Stimulated activated naive CD4-positive, alpha-beta T cell treated with Interleukin-2 at 50 U/mL for 16 hours (primary cell): ENCODE data around the gene TCEAL8.

Experiments used
- DNase-seq: peaks from one replicate; lab custom pipeline; 2025; lab: John Stamatoyannopoulos, UW

Gene TCEAL8

DNA sequence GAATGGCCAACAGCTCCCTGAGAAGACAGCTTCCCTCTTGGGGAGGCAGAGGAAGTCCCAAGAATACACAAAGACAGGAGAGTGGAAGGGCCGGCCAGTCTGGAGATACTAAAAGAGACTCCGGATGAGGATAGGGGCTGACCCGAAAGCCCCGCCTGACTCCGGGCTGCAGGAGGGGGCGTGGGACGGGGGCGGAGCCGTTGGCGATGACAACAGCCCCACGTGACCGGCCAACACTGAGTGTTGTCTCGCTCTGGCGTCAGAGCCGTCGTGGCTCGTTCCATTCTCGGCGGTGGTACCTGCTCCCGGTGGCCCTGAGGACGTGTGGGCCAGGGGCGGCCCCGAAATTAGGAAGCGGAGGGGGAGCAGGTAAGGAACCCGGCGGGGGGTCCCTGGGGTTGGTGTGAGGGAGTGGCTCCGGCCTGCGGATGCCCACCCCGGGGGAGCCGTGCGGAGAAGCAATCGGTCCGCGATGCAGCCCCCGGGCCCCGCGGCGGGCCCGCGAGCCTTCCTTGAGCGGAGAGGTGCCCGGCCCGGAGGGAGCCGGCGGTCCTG is 40.0 kb downstream of the TCEAL8 start, which contains the start of gene BEX4:
TSS of gene BEX4 (plus strand) at position 239 of the 555 bp plus-strand sequence. CDS start 1,046 bp downstream, outside the sequence.
- DNase-seq: peak; percentile 74

DNA sequence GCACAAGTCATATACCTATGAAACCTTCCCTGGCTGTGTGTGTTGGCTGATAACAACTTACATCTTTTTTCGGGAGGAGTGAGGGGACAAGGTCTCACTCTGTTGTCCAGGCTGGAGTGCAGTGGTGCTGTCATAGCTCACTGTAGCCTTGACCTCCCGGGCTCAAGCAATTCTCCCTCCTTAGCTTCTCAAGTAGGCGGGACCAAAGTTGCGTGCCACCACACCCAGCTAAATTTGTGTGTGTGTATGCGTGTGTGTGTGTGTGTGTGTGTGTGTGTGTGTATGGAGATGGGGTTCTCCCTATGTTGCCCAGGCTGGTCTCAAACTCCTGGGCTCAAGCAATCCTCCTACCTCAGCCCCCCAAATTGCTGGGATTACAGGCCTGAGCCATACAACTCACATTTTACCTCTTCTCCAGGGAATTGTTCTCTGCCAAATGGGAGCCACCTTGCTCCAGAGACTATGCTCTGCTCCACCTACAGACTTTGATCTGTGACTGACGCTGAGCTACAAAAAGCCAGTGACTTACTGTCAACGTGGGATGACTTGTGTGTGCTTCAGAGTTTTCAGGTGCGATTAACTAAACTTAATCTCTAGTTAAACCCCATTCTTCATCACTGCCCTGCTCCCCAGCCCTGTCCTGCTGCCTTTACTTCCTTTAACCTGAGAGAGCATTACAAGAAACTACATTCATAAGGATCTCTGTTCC is 42.1 kb downstream of the TCEAL8 start:
- DNase-seq: no peak

DNA sequence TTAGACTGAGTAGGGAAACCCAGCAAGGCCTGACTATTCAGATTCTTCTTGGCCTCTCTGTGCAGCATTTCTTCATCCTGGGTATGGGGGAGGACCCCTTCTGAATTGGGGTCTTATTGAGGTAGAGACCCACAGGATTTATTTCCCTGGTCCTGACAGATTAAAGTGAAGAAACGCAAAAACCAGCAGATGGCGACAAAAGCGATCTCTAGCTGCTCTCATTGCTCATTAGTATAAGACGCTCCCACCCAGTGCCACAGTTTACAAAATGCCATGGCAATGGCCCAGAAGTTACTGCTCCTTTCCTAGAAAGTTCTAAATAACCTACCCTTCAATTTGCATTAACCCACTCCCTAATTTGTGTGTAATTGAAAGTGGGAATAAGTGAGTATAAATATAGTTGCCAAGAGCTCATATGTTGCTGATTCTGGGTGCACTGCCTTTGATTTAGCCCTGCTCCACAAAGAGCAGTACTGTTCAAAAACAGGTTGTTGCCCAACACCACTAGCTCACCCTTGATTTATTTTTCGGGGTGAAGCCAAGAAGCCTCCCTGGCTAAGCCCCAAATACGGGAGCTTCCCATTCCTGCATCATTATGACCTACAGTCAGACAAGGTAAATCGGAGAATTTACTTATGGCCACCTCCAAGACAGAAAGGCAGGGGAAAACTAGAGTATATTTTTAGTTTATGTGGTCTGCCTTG is 43.8 kb downstream of the TCEAL8 start:
- peak; percentile 0 for DNase-seq

DNA sequence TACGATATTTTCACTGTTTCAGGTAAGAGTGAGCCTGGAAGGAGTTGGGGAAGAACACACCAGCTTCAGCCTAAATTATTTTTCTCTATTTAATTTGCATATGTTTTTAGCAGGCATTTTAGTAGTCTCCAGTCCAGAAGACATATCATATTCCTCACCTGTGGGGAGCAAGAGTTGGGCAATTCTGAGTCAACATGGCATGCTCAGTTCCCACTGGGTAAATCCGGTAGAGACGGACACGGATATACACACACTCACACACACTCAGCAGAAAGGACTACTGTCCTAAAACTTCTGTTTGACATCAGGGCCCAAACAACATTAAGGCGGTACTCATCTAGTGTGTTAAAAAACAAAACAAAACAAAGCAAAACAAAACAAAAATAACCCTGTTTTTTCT is 44.9 kb downstream of the TCEAL8 start:
- no peak for DNase-seq
